Fibroblast of skin of right biceps (primary cell): ENCODE measurements around the gene IDH3B.

Experiments used
- DNase-seq: peaks from one replicate; pipeline ENCODE4 v3.0.0-alpha.2; 2013

Gene IDH3B

GRCh38 chr20:2612073-2612472 lies 51.9 kb downstream of the IDH3B start:
- no peak for DNase-seq

GRCh38 chr20:2610941-2611720 lies 52.9 kb downstream of the IDH3B start:
- DNase-seq = no peak

DNA sequence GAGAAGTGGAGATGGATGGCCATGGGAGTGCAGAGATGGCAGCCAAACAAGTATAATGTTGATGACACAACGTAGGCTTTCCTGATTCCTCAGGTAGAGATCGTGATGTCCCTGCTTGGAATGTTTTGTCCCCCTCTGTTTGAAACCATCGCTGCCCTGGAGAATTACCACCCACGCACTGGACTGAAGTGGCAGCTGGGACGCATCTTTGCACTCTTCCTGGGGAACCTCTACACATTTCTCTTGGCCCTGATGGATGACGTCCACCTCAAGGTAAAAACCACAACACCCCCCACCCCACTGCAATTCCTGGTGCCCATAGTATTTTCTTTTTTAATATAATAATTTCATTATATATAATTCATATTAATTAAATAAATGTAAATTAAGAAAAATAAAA lies 53.7 kb downstream of the IDH3B start:
- no peak for DNase-seq
